Thyroid gland (tissue), 4 donors: ENCODE measurements around the gene CHSY1.

Experiments
- POLR2A ChIP-seq, 2 donors: fragments of 450-650 bp; IDR thresholded peaks; one replicate each; pipeline ENCODE4 v1.6.1; 2017; ENCODE audit warnings: antibody characterized with exemption in 2 of 2, mild to moderate bottlenecking in 2 of 2, moderate library complexity in 1 of 2
- TF ChIP-seq, protein P1 (sequence below), 6 experiments: fragments of 200-600 bp in 3 of 6; fragments of 450-650 bp in 3 of 6; sonication (generic) in 3 of 6; IDR thresholded peaks; one replicate each; pipeline ENCODE4 v1.5.1; 2016 to 2019; ENCODE audit warnings: antibody characterized with exemption in 6 of 6, mild to moderate bottlenecking in 2 of 6, inconsistent platforms in 1 of 6, moderate library complexity in 1 of 6

DNA sequence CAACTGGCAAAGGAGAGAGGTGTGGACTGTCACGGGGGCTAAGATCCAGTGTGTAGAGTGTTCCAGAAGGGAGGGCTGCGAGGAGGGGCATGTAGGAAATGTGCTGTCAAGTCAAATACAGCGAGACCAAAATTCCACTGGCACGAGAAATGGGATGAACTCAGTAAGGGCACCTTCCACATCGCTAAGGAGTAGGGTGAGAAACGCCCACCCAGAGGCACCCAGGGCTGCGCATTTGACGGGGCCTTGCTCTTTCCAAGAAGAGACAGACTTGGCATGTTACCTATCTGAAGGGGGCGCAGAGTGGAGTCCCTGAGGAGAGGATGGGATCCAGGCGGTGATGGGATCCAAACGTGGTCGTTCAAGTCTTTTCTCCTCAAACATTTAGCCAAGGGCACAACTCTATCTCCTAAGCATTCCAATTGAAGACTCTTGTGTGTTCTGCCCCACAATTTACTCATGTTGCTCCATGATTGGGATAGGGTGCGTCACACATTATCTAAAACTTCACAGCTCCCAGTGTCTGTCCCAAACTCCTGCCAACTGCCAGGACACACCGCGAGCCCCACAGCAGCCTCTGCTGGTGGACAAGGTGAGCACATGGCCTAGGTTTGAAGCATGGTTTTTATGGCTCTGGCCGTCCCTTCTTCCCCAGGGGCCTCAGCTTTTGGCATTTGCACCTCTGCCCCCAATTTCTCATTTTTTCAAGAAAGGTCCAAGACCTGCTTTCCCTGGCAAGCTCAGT, 17.8 kb upstream of the CHSY1 start:
- TF ChIP-seq, protein P1, sequence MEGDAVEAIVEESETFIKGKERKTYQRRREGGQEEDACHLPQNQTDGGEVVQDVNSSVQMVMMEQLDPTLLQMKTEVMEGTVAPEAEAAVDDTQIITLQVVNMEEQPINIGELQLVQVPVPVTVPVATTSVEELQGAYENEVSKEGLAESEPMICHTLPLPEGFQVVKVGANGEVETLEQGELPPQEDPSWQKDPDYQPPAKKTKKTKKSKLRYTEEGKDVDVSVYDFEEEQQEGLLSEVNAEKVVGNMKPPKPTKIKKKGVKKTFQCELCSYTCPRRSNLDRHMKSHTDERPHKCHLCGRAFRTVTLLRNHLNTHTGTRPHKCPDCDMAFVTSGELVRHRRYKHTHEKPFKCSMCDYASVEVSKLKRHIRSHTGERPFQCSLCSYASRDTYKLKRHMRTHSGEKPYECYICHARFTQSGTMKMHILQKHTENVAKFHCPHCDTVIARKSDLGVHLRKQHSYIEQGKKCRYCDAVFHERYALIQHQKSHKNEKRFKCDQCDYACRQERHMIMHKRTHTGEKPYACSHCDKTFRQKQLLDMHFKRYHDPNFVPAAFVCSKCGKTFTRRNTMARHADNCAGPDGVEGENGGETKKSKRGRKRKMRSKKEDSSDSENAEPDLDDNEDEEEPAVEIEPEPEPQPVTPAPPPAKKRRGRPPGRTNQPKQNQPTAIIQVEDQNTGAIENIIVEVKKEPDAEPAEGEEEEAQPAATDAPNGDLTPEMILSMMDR (IDR thresholded peaks at IDR 0.05): peak in 1 of 6 experiments; percentile 5
- no peak for TF ChIP-seq POLR2A (IDR thresholded peaks at IDR 0.05)
